ENCODE data around the gene EPHB3. TPM values are rescaled to one million over a fixed set of nuclear protein-coding genes. Genes with fewer than 3 reads are reported as not detected.

EPHB3 gene
- total and polyA plus RNA-seq, 2 of the 4 experiments (the other 2 are of a cell fraction) = 0.72 to 2.9 TPM

- Histone ChIP-seq H4K91ac (ENCODE audit: insufficient read depth, low read depth, low read length) (no peak overlapping the region), H3K36me3 (ENCODE audit: control insufficient read depth, insufficient read depth, low read length) (peaks cover 71% of the 10 kb centered on the region), H3K56ac (ENCODE audit: extremely low read depth, insufficient read depth, low read length) (no peak overlapping the region), H3K79me1 (ENCODE audit: low read depth in 1 of 2, low read length in 2 of 2) (no peaks in the 10 kb centered on the region), H3K4me2 (ENCODE audit: low read depth, low read length) (no peak overlapping the region), H2BK5ac (ENCODE audit: low read depth, low read length, poor library complexity, severe bottlenecking) (no peak overlapping the region), H2BK120ac (ENCODE audit: low read depth, low read length) (no peak overlapping the region), H3K27ac (ENCODE audit: insufficient read depth, low read length) (no peak overlapping the region), H2AK9ac (replicated peaks; ENCODE audit: low read depth, low read length, poor library complexity) (no peak overlapping the region), H3K14ac (replicated peaks; ENCODE audit: low read depth, low read length) (no peak overlapping the region), H3K4me3 (ENCODE audit: insufficient read depth, low read depth, low read length) (no peak overlapping the region), H2AFZ (replicated peaks; ENCODE audit: low read length, poor library complexity) (no peak overlapping the region), H4K5ac (ENCODE audit: low read depth, low read length) (no peak overlapping the region), H3K4ac (ENCODE audit: low read depth, low read length) (no peak overlapping the region), H3K4me1 (ENCODE audit: control insufficient read depth, insufficient read depth, low read length) (peaks cover 4% of the 10 kb centered on the region; the same call in 1 of the 2 replicates), H2AK5ac (ENCODE audit: low read depth, low read length) (no peak overlapping the region), H4K20me1 (ENCODE audit: insufficient read depth, low read length) (no peaks in the 10 kb centered on the region), H2BK20ac (ENCODE audit: low read depth, low read length) (no peak overlapping the region), H2BK15ac (ENCODE audit: low read depth, low read length) (no peak overlapping the region), H3K27me3 (ENCODE audit: control insufficient read depth, insufficient read depth, low read length) (no peaks in the 10 kb centered on the region), H3K9ac (ENCODE audit: low read depth, low read length) (no peak overlapping the region), H3K9me1 (ENCODE audit: insufficient read depth, low read length) (no peaks in the 10 kb centered on the region), H3K9me3 (ENCODE audit: control insufficient read depth, insufficient read depth, low read length) (no peaks in the 10 kb centered on the region), H3K23ac (ENCODE audit: low read depth, low read length) (no peak overlapping the region), H4K8ac (ENCODE audit: low read depth in 2 of 2, low read length in 2 of 2) (no peak overlapping the region), H3K18ac (ENCODE audit: low read depth, low read length) (no peak overlapping the region)
- ATAC-seq (ENCODE audit: low read depth) (no peak), DNase-seq (no peak)
- 94% methylated on average over 13 of the region's 22 CpGs; no CpG with 5 or more reads in 1 of the 2 experiments for WGBS, 2 experiments (ENCODE audit: extremely low coverage in 2 of 2, insufficient read length in 1 of 2)
- TF ChIP-seq RAD21 (IDR thresholded peaks at IDR 0.05; ENCODE audit: low read length) (no peak), USF2 (IDR thresholded peaks at IDR 0.05; ENCODE audit: low read depth, low read length) (no peak), NFE2L2 (IDR thresholded peaks at IDR 0.05; ENCODE audit: low read depth, low read length) (no peak), SMC3 (IDR thresholded peaks at IDR 0.05; ENCODE audit: low read depth, low read length) (no peak), CEBPB (IDR thresholded peaks at IDR 0.05; ENCODE audit: low read depth, low read length) (no peak), CTCF (conservative IDR thresholded peaks at IDR 0.05; ENCODE audit: low read depth, low read length) (no peak), FOS (IDR thresholded peaks at IDR 0.05; ENCODE audit: low read depth, low read length) (no peak), CHD1 (IDR thresholded peaks at IDR 0.05; ENCODE audit: low read depth, low read length) (no peak), RFX5 (IDR thresholded peaks at IDR 0.05; ENCODE audit: low read depth, low read length) (no peak), RCOR1 (IDR thresholded peaks at IDR 0.05; ENCODE audit: insufficient replicate concordance, low read length) (no peak), MAFK (IDR thresholded peaks at IDR 0.05; ENCODE audit: low read depth, low read length) (no peak), MAZ (IDR thresholded peaks at IDR 0.05; ENCODE audit: borderline replicate concordance, low read depth, low read length) (no peak), MXI1 (IDR thresholded peaks at IDR 0.05; ENCODE audit: borderline replicate concordance, low read depth, low read length) (no peak), BHLHE40 (IDR thresholded peaks at IDR 0.05; ENCODE audit: low read depth, low read length) (no peak), POLR2A (IDR thresholded peaks at IDR 0.05; ENCODE audit: low read depth, low read length) (no peak)
- TF ChIP-seq, protein P1, sequence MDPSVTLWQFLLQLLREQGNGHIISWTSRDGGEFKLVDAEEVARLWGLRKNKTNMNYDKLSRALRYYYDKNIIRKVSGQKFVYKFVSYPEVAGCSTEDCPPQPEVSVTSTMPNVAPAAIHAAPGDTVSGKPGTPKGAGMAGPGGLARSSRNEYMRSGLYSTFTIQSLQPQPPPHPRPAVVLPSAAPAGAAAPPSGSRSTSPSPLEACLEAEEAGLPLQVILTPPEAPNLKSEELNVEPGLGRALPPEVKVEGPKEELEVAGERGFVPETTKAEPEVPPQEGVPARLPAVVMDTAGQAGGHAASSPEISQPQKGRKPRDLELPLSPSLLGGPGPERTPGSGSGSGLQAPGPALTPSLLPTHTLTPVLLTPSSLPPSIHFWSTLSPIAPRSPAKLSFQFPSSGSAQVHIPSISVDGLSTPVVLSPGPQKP (IDR thresholded peaks at IDR 0.05; ENCODE audit: borderline replicate concordance, low read depth, low read length) = no peak
- dilution Hi-C loops (cut with HindIII; ENCODE audit: low sequenced_read_pairs, unreplicated experiment) (no loop called here), intact Hi-C loops (cut with micrococcal nuclease) (no loop called here), in situ Hi-C loops (cut with MboI; ENCODE audit: low sequenced_read_pairs) (no loop called here)
- CTCF ChIA-PET = no interaction called here
- POLR2A ChIA-PET (ENCODE audit: unreplicated experiment) = no interaction called here
- no TSS peak for BruUV-seq (replicated peaks)
These were observed 17.9 kb downstream of the EPHB3 start for GRCh38 chr3:184579513-184579912.
